ENCODE measurements around the gene CYTH1. TPM values are rescaled to one million over a fixed set of nuclear protein-coding genes. Genes with fewer than 3 reads are reported as not detected.

Gene CYTH1
- 100 to 1,000 TPM; 115 to 129 TPM for total RNA-seq
- 279 TPM for polyA plus RNA-seq

- H3K4me1 ChIP-seq (ENCODE audit: insufficient read depth, low read length), result peaks cover 66% of the 10 kb centered on the region
- no peak for DNase-seq
- Mint-ChIP-seq H3K4me3 (peak within 1 kb of the TSS; percentile 90 to 95 (median 93)), H3K27me3 (peaks cover 0 to 4% of the 10 kb centered on the region in 2 donors), H3K27ac (peak within 1 kb of the TSS; percentile 89 to 99 (median 94)), H3K36me3 (peaks cover 0 to 24% (median 4%) of the 10 kb centered on the region in 3 donors), H3K9me3 (no peaks in the 10 kb centered on the region), H3K4me1 (peaks cover 51 to 66% (median 63%) of the 10 kb centered on the region in 3 donors)
- no peaks in the 10 kb centered on the region for H3K27me3 ChIP-seq (ENCODE audit: insufficient read depth, low read length, poor library complexity, severe bottlenecking)
- no peaks in the 10 kb centered on the region for H3K9me3 ChIP-seq (ENCODE audit: low read length)
- CTCF ChIA-PET, result interaction anchor here (1.8 to 2.9 kb wide), 2 partner anchors 8 to 23 kb away, joined by 7 to 10 read pairs; no protein-coding TSS in a partner anchor
- POLR2A ChIA-PET, result interaction anchor here (1.0 kb wide), 1 partner anchor 22 kb away, joined by 3 read pairs; no protein-coding TSS in a partner anchor
- H3K4me3 ChIP-seq (ENCODE audit: low read length), result peak within 1 kb of the TSS; percentile 96
- H3K36me3 ChIP-seq (ENCODE audit: insufficient read depth, low read length), result no peaks in the 10 kb centered on the region
- peak within 1 kb of the TSS; percentile 84 for H3K27ac ChIP-seq (ENCODE audit: low read depth, low read length)
Measured at GRCh38 chr17:78781893-78782304, at the start of gene CYTH1. CYTH1 (minus strand) TSS chr17:78782273; CDS start chr17:78782223, 50 bp downstream.

- H3K9me3 ChIP-seq (ENCODE audit: low read length), result no peaks in the 10 kb centered on the region
- H3K36me3 Mint-ChIP-seq, result peaks cover 22 to 95% (median 43%) of the 10 kb centered on the region in 3 donors
- CTCF ChIA-PET, result no interaction called here
- no peak for DNase-seq
- H3K4me3 ChIP-seq (ENCODE audit: low read length), result no peak overlapping the region
- peaks cover 83% of the 10 kb centered on the region for H3K36me3 ChIP-seq (ENCODE audit: insufficient read depth, low read length)
- no peaks in the 10 kb centered on the region for H3K4me1 ChIP-seq (ENCODE audit: insufficient read depth, low read length)
- H3K27ac Mint-ChIP-seq, result peak overlapping the region in 1 of 8 donors; percentile 13
- no peaks in the 10 kb centered on the region for H3K27me3 Mint-ChIP-seq
- POLR2A ChIA-PET, result no interaction called here
- no peak overlapping the region for H3K4me3 Mint-ChIP-seq
- no peaks in the 10 kb centered on the region for H3K27me3 ChIP-seq (ENCODE audit: insufficient read depth, low read length, poor library complexity, severe bottlenecking)
- no peaks in the 10 kb centered on the region for H3K9me3 Mint-ChIP-seq
- no peak overlapping the region for H3K27ac ChIP-seq (ENCODE audit: low read depth, low read length)
- peaks cover 23 to 50% (median 29%) of the 10 kb centered on the region in 3 donors for H3K4me1 Mint-ChIP-seq
Measured at GRCh38 chr17:78829477-78829876, 47.4 kb upstream of the CYTH1 start.

GRCh38 chr17:78828470-78829185, 46.6 kb upstream of the CYTH1 start:
- no peaks in the 10 kb centered on the region for H3K4me1 ChIP-seq (ENCODE audit: insufficient read depth, low read length)
- DNase-seq, result no peak
- peak overlapping the region in 6 of 8 donors; percentile 45 to 82 (median 64) for H3K27ac Mint-ChIP-seq
- H3K36me3 ChIP-seq (ENCODE audit: insufficient read depth, low read length), result peaks cover 85% of the 10 kb centered on the region
- no peak overlapping the region for H3K27ac ChIP-seq (ENCODE audit: low read depth, low read length)
- no peaks in the 10 kb centered on the region for H3K9me3 ChIP-seq (ENCODE audit: low read length)
- no peak overlapping the region for H3K4me3 Mint-ChIP-seq
- H3K36me3 Mint-ChIP-seq, result peaks cover 22 to 95% (median 45%) of the 10 kb centered on the region in 3 donors
- H3K27me3 Mint-ChIP-seq, result peaks cover 0 to 4% of the 10 kb centered on the region in 2 donors
- H3K9me3 Mint-ChIP-seq, result no peaks in the 10 kb centered on the region
- CTCF ChIA-PET, result no interaction called here
- H3K4me1 Mint-ChIP-seq, result peaks cover 26 to 54% (median 35%) of the 10 kb centered on the region in 3 donors
- POLR2A ChIA-PET, result no interaction called here
- no peaks in the 10 kb centered on the region for H3K27me3 ChIP-seq (ENCODE audit: insufficient read depth, low read length, poor library complexity, severe bottlenecking)
- no peak overlapping the region for H3K4me3 ChIP-seq (ENCODE audit: low read length)

GRCh38 chr17:78826836-78827509, 44.9 kb upstream of the CYTH1 start:
- no peaks in the 10 kb centered on the region for H3K4me1 ChIP-seq (ENCODE audit: insufficient read depth, low read length)
- Mint-ChIP-seq H3K27ac (peak overlapping the region in 4 of 8 donors; percentile 42 to 89 (median 63)), H3K36me3 (peaks cover 20 to 95% (median 45%) of the 10 kb centered on the region in 3 donors), H3K9me3 (no peaks in the 10 kb centered on the region), H3K4me1 (peaks cover 29 to 48% (median 44%) of the 10 kb centered on the region in 3 donors), H3K27me3 (peaks cover 0 to 4% of the 10 kb centered on the region in 2 donors), H3K4me3 (no peak overlapping the region)
- ChIA-PET POLR2A (no interaction called here), CTCF (no interaction called here)
- no peaks in the 10 kb centered on the region for H3K9me3 ChIP-seq (ENCODE audit: low read length)
- no peaks in the 10 kb centered on the region for H3K27me3 ChIP-seq (ENCODE audit: insufficient read depth, low read length, poor library complexity, severe bottlenecking)
- peaks cover 76% of the 10 kb centered on the region for H3K36me3 ChIP-seq (ENCODE audit: insufficient read depth, low read length)
- H3K4me3 ChIP-seq (ENCODE audit: low read length), result no peak overlapping the region
- H3K27ac ChIP-seq (ENCODE audit: low read depth, low read length), result no peak overlapping the region
- DNase-seq, result no peak

- H3K4me3 Mint-ChIP-seq, result no peak overlapping the region
Measured at GRCh38 chr17:78826421-78826820, 44.3 kb upstream of the CYTH1 start.

GRCh38 chr17:78825696-78826095, 43.6 kb upstream of the CYTH1 start:
- Mint-ChIP-seq H3K27me3 (peaks cover 0 to 4% of the 10 kb centered on the region in 2 donors), H3K4me1 (peaks cover 34 to 48% (median 47%) of the 10 kb centered on the region in 3 donors), H3K27ac (peak overlapping the region in 6 of 8 donors; percentile 26 to 87 (median 82)), H3K36me3 (peaks cover 18 to 96% (median 46%) of the 10 kb centered on the region in 3 donors), H3K4me3 (no peak overlapping the region), H3K9me3 (no peaks in the 10 kb centered on the region)
- no peak for DNase-seq
- H3K27me3 ChIP-seq (ENCODE audit: insufficient read depth, low read length, poor library complexity, severe bottlenecking), result no peaks in the 10 kb centered on the region
- no peaks in the 10 kb centered on the region for H3K9me3 ChIP-seq (ENCODE audit: low read length)
- peaks cover 76% of the 10 kb centered on the region for H3K36me3 ChIP-seq (ENCODE audit: insufficient read depth, low read length)
- ChIA-PET POLR2A (no interaction called here), CTCF (no interaction called here)
- peaks cover 3% of the 10 kb centered on the region for H3K4me1 ChIP-seq (ENCODE audit: insufficient read depth, low read length)
- H3K27ac ChIP-seq (ENCODE audit: low read depth, low read length), result no peak overlapping the region
- H3K4me3 ChIP-seq (ENCODE audit: low read length), result no peak overlapping the region

More at GRCh38 chr17:78826421-78826820, 44.3 kb upstream of the CYTH1 start:
- Histone ChIP-seq H3K27me3 (ENCODE audit: insufficient read depth, low read length, poor library complexity, severe bottlenecking) (no peaks in the 10 kb centered on the region), H3K36me3 (ENCODE audit: insufficient read depth, low read length) (peaks cover 76% of the 10 kb centered on the region), H3K4me3 (ENCODE audit: low read length) (no peak overlapping the region), H3K4me1 (ENCODE audit: insufficient read depth, low read length) (no peaks in the 10 kb centered on the region), H3K9me3 (ENCODE audit: low read length) (no peaks in the 10 kb centered on the region), H3K27ac (ENCODE audit: low read depth, low read length) (no peak overlapping the region)
- Mint-ChIP-seq H3K9me3 (no peaks in the 10 kb centered on the region), H3K27ac (peak overlapping the region in 3 of 8 donors; percentile 42 to 89 (median 66)), H3K4me1 (peaks cover 29 to 44% (median 42%) of the 10 kb centered on the region in 3 donors), H3K27me3 (peaks cover 0 to 4% of the 10 kb centered on the region in 2 donors), H3K36me3 (peaks cover 18 to 95% (median 46%) of the 10 kb centered on the region in 3 donors)
- no peak for DNase-seq
- ChIA-PET POLR2A (no interaction called here), CTCF (no interaction called here)

- no peaks in the 10 kb centered on the region for H3K9me3 Mint-ChIP-seq
- ChIA-PET POLR2A (no interaction called here), CTCF (no interaction called here)
- H3K4me3 ChIP-seq (ENCODE audit: low read length), result no peak overlapping the region
- H3K9me3 ChIP-seq (ENCODE audit: low read length), result no peaks in the 10 kb centered on the region
- H3K27ac ChIP-seq (ENCODE audit: low read depth, low read length), result no peak overlapping the region
- H3K36me3 Mint-ChIP-seq, result peaks cover 19 to 98% (median 41%) of the 10 kb centered on the region in 3 donors
- H3K4me3 Mint-ChIP-seq, result no peak overlapping the region
- peaks cover 74% of the 10 kb centered on the region for H3K36me3 ChIP-seq (ENCODE audit: insufficient read depth, low read length)
- no peaks in the 10 kb centered on the region for H3K27me3 ChIP-seq (ENCODE audit: insufficient read depth, low read length, poor library complexity, severe bottlenecking)
- peaks cover 42 to 51% (median 51%) of the 10 kb centered on the region in 3 donors for H3K4me1 Mint-ChIP-seq
- H3K4me1 ChIP-seq (ENCODE audit: insufficient read depth, low read length), result peaks cover 18% of the 10 kb centered on the region
- peaks cover 0 to 4% of the 10 kb centered on the region in 2 donors for H3K27me3 Mint-ChIP-seq
- DNase-seq, result no peak
- peak overlapping the region in 6 of 8 donors; percentile 16 to 87 (median 62) for H3K27ac Mint-ChIP-seq
Measured at GRCh38 chr17:78824240-78824639, 42.2 kb upstream of the CYTH1 start.
